ENCODE results near the gene MTARC2.
"Not testable (repeated sequence)": the region's sequence is repeated elsewhere in the genome, so short reads cannot be mapped to it uniquely, and the experiment has no call there.

MTARC2 gene

DNA sequence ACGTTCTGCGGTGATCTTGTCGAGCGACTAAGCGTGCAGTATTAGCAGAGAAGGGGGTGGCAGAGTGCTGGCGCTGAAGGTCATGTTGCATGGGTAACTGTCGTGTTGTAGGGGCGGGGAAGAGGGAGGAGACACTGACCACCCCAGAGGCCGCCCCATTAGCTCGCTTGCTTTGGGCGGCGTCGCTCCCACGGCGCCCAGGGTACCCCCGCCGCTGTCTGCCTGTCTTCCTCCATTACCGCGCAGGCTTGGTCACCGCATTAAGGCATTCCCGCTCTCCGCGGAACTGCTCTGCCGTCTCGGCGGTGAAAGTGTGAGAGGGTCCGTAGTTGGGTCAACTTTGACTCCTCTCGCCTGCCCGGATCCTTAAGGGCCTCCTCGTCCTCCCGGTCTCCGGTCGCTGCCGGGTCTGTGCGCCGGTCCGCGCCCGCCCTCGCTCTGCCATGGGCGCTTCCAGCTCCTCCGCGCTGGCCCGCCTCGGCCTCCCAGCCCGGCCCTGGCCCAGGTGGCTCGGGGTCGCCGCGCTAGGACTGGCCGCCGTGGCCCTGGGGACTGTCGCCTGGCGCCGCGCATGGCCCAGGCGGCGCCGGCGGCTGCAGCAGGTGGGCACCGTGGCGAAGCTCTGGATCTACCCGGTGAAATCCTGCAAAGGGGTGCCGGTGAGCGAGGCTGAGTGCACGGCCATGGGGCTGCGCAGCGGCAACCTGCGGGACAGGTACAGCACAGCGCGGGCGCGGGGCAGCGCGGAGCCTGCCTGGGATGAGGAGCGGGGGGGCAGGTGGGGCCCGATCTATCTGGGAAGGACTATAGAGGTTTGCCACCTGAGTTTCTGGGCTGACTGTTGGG is at the start of gene MTARC2:
MTARC2 (plus strand) TSS at position 234 of the 846 bp plus-strand sequence; CDS start at position 444, 210 bp downstream.
- DNase-seq = peak; percentile 93

DNA sequence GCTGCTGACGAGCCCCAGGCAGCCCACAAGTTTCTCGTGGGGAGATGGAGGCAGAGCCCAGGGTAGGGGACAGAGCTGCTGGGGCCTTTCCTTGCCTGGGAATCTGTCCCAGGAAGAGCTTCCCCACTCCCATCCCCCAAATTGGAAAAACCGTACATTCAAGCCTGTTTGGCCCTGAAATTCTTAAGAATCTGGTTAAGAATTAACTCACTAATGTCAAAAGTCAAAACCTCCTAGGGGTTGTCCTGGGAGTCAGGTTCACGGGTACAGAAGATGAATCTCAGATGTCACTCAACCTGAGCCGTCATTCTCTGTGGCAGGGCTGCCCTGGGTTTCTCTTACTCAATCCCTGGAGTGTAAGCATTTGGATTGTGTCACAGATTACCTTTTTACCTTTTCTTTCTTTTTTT is 49.5 kb upstream of the MTARC2 start:
- no peak for DNase-seq

DNA sequence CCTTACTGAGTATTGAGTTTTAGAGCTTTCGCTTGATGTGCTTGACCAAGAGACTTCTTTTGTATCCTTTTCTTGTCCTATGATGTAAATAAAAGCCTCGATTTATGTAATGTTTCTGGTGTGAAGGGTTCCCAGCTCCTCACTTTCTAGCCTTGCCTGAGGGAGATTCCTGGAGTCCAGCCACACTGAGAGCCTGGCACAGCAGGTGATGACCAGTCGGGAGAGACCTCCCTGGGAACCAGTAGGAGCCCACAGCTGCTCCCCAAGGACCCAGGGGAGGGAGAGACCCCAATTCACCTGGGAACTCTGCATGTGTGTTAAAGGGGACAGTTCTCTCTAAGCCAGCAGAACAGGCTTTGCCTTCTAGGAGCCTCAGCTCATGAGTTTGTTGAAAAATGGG is 49.1 kb upstream of the MTARC2 start:
- no peak for DNase-seq

DNA sequence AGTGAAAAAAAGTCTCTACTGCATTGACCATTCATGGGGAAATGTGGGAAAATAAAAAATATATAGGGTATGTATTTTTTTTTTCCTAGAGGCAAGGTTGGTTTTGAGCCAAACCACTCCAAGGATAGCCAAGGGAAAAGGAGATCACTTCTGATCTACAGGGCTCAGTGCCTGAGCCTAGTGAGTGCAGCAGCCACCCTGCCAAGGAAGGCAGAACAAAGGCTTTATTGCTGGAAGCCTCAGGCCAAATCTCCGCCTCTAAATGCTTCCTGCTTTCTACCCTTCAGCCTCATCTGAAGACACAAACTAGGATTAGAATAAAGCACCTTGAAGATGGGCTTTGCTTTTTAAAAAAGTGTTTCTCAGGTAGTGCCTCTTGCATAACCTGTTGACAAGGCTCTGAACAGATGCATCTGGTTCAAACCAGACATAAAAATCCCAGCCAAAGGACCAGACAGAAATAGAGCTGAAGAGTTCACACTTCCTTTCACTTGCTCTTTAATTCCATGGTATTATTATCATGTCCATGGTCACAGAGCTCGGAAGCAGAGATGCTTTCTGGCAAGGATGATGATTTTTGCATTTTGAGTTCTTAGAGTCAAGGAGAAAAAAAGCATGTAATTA is 47.5 kb upstream of the MTARC2 start:
- DNase-seq = no peak

DNA sequence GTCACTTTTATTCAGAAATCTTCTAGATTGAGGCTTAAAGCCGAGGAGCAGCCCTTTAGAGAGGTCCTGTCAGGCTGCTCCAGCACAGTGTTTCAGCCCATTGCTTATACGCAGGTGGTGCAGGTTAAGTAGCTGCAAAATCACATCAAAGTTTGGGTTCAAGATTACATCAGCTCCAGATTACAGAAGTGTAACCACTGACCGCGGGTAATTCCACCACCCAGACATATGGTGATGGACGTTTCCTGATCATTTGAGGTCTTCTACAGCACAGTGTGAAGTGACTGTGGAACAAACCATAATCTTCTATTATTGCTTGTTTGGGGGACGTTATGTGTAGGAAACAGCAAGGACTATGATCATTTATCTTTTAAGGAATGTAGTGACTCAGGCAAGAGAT is 46.1 kb upstream of the MTARC2 start:
- no peak for DNase-seq

DNA sequence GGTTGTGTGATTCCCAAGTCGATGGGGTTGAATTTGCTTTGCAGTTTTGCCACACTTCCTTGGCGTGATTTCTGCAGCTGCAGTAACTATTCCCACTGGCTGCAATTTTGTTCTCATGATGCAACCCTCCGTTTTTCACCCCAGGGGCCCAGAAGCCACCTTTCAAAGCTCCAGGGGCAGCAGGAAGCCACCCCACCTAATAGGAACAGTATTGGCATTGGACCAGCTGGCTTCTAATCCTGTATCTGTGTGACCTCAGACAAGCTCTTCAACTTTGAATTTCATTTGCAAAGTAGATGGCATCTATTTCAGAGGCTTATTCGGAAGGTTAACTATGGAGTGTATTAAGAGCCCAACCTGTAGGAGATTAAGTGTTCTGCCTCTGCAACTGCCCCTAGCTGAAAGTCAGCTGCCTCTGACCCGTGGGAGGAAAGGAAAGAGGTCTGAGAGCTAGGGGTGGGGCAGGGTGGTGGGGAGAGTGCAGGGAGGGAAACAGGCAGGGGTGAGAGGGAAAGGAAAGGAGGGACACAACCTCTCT is 45.3 kb upstream of the MTARC2 start:
- no peak for DNase-seq

DNA sequence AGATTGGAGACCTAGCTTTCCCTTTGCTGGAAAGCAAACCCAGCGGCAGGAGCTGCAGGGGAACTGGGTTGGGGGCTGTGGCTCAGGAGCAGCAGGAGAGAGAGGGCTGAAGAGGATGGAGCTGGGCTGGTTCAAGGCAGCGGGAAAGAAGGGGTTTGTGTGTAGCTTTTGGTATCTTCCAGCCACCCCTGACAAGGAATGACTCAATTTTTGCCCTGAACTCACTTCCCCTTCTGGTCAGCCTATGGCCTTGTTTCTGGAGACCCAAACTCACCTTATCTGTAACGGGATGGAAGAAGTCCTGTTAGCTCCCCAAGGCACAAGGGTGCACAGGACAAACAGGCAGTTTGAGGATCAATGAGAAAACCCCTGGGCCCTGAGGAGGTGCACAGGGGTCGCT is 44.8 kb upstream of the MTARC2 start:
- no peak for DNase-seq

DNA sequence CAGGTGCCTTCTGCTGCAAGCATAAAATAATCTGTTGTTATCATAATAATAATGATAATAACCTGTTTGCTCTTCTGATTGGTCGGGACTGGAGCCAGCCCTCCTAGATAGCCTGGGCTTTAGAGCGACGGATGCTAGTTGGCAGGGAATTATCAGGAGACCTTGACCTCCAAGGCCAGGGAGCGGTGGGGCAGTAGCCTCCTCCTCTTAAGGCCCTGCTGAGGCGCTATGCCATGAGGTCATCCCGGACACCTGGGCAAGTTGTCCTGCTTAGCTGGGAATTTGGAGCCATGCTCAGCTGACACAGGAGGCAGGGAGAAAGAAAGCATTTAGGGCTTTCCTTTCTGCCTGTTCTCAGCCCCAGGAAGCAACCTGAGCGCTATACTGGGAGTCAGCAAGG is 42.3 kb upstream of the MTARC2 start:
- no peak for DNase-seq

DNA sequence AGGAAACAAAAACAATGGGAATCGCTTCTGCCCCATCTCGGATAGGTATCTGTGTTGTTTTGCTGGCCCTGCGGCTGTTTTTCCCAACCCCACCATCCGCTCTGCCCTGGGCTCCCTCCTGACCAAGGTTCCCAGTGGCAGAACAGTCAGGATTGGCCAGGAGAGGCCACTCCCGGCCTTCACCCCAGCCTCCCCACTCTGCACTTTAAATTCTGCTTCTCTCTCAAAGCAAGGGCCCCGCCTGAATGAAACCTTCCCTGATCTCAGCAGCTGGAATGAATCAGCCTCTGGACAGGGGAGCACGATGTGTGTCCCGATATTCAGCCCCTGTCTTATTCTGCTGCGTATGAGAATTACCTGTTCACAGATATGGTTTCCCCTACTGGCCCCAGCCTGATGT is 41.6 kb upstream of the MTARC2 start:
- no peak for DNase-seq

DNA sequence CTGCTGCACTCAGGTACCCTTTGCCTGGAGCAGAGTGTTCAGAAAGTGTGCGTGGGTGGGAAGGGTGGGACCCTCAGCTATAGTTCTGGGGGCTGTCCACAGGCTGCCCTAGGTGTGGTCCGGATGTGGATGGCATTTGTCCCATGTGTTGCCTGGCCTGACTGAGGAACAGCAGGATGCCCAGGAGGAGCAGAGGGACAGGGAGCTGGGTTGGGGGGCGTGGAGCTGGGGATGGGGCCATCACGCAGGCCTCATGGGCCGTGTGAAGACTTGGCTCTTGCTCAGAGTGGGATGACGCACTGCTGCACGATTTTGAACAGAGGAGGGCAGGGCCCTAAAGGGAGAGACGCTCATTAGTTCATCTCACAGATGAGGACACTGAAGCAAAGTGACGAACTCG is 41.0 kb upstream of the MTARC2 start:
- DNase-seq = no peak

DNA sequence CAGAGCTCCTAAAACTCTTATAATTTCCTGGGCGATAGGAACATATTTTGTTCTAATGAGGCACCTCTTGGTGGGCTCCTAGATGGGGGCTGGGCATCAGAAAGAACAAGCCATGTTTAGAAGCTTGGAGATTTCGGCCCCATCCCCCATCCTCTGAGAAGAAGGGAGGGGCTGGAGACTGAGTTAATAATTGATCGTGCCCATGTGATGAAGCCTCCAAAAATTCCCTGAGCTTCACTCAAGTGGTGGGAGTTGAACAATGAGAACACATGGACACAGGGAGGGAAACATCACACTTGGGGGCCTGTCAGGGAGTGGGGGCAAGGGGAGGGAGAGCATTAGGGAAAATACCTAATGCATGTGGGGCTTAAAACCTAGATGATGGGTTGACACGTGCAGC is 39.9 kb upstream of the MTARC2 start:
- no peak for DNase-seq

DNA sequence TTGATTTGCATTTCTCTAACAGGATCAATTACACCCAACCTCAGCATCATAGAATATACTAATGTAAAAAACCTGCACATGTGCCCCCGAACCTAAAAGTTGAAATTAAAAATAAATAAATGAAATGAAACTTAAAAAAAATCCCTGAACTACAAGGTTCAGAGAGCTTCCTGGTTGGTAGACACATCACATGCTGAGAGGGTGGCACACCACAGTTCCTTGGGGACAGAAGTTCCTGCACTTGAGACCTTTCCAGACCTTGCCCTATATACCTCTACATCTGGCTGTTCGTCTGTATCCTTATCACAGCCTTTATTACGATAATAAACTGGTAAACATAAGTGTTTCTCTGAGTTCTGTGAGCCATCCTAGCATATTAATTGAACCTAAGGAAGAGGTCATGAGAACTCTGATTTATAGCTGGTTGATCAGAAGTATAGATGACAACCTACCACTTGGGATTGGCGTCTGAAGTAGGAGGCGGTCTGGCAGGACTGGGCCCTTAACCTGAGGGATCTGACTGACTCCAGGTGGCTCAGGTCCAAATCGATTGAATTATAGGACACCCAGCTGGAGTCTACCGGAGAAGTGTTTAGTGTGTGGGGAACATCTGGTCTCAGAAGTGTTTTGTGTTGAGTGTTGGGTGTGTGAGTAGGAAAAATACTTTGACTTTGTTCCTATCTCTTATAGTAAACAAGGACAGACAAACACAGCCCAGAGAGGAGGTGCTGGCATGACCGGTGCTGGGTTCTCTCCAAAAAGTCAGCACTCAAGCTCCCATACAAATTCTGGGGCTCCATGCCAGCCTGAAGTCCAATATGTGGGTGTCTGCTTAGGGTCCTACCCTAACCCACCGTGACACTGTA is 39.0 kb upstream of the MTARC2 start:
- peak; percentile 45 for DNase-seq

DNA sequence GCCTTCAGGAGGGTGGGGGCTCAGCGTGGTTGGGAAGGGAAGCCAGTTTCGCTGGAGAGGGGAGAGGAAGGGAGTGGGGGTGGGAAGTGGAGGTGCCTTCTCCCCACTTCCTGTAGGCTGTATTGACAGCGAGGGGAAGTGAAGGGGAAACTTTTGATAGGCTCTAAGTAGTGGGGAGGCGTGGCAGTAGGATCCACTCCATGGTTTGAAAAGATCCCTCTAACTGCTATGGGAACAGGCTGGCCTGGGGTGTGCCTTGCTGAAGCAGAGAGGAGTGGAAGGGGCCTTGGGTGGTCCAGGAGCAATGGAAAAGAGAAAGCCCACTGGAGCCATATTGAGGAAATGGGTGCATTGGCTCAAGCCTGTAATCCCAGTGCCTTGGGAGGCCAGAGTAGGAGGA is 37.8 kb upstream of the MTARC2 start:
- DNase-seq = no peak

DNA sequence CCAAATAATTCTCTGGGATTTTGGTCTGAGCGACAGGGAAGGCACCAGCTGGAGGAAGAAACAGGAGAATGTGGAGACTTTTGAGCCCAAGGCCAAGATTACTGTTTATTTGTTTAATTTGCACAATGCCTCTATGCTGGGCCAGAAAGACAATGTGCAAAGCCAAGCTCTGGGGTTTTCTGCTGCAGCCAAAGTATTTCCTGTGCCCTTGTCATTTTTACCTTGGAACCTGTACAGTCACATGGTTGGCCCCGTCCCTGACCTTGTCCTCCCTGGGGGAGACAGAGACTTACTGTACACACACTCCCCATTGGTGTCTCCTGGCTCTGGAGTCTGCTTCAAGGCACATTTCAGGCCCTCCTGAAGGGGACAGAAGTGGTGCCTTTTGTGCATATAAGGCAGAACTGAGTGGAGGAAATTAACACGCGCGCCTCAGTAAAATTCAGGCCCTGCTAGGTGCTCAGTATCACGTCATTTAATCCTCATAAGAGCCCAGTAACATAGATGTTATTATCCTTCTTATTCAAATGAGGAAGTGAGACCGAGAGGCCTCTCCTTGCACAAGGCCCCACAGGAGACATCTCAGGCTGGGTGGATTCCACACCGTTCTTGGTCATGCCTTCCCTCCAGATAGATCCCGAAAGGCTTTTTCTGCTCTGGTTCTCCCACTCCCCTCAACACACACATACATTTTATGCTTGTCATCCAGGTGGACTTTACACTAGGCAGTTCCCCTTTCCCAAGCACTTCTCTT is 36.9 kb upstream of the MTARC2 start:
- DNase-seq = no peak

DNA sequence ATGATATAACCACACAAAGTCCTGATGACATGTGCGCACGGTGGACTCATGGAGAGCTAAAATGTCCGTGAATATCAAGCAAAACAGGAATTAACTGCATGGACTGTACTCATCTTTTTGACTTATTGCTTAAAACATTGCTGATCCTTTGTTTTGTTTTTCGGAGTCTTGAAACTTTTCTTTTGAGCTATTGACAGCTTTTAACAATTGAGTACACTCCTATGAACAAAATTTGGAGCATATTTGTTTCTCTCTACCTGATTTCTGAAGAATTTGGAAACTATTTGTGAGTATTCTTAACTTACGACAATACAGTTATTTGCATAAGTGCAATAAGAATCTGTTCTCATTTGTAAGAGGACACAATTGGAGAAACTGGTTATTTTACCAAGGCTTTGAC is 32.1 kb upstream of the MTARC2 start:
- not testable (repeated sequence) for DNase-seq

DNA sequence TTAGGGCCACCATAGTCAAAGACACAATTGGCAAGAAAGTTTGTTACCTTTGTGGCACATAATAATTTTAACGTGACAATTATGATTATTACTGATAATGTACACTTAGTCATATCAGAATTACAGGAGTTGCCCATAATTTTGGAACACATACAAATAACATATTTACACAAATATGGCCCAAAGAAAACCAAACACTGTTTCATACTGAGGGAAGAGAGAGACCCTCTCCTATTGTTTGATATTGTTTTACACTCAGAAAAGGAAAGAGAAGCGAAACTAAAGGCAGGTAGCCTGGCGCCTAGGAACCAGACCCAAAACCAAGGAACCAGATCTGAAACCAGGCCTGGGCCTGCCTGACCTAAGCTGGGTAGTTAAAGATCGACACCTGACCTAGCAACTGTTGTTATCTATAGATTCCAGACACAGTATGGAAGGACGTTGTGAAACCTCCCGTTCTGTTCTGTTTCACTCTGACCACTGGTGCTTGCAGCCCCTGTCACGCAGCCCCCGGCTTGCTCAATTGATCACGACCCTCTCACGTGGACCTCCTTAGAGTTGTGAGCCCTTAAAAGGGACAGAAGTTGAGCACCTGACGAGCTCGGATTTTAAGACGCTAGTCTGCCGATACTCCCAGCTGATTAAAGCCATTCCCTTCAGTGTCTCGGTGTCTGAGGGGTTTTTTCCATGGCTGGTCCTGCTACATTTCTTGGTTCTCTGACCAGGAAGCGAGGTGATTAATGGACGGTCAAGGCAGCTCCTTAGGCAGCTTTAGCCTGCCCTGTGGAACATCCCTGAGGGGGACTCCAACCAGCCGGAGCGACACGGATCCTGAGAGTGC is 30.1 kb upstream of the MTARC2 start:
- no peak for DNase-seq

DNA sequence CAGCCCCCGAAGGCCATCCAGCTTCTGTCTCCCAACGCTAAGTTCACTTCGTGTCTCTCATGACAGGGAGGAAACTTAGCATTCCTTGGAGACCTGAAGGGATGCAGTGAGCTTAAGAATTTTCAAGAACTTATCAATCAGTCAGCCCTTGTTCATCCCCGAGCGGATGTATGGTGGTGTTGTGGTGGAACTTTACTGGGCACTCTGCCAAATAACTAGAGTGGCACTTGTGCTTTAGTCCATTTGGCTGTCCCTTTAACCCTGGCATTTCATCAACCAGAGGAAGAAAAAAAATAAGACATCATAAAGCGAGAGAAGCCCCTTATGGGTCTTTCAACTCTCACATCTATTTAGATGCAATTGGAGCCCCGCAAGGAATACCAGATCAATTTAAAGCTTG is 26.9 kb upstream of the MTARC2 start:
- DNase-seq = peak; percentile 74

DNA sequence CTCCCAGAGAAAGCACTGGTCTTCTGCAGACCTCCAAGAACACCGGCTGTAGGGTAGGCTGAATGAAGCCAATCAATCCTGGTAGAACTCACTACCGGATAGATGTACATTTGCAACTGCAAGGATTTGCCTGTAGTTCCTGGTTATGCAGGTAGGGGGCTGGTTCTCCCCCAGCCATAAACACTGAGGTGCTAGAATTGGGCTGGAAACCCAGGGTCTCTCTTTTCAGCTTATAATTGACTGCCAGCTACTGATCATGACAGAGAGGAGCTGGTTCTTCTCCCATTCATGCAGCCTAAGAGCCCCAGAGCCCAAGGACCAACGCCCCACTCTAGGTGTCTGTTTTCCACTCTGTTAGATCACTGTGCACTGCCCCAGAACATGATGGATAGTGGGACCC is 21.5 kb upstream of the MTARC2 start:
- DNase-seq = no peak

DNA sequence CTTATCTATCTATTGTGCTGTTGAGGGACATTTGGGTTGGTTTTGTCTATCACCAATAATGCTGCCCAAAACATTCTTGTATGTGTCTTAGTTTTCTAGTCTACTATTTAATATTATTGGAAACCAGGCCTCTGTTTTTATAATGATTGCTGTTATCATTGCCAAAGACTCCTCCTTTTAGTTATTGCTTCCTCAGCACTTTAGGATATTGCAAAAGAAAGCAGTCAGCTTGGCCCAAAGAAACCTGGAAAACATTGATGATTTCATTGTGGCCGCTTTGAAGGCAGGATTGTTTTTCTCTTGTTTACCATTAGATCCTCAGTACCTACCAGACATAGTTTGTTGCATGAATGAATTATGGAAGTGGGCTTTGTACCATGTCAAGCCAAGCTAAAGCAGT is 20.6 kb upstream of the MTARC2 start:
- no peak for DNase-seq

DNA sequence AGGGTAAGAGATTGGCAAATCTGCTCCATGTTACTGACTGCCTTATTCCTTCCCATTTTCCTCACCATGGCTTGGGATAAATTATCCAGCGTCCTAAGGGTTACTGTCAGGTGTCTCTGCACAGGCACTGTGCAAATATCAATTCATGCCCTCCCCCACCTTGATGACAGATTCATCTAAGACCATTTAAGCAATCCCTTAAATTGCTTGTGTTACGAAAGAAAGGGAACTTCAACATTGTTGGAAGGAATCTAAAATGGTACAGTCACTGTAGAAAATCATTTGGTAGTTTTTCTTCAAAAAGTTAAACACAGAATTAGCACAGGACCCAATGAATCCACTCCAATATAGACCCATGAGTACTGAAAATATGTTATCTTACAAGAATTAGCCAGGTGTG is 17.6 kb upstream of the MTARC2 start:
- no peak for DNase-seq

DNA sequence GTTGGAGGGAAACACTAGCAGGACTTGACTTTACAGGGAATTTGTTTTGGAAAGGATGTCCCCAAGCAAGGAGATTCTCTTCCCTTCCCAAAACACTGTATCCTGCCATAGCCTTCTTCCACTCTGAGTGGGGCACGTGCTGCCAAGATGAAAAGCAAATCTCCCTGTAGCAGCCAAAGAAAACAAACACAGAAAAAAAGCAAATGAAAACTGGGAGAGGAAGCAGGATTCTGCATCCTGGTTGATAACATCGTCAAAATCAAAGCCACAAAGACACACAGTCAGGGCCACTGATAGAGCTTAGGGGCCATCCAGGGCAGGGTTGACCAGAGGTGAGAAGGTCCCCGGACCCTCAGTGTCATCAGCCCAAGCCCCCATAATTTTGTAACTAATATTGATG is 16.0 kb upstream of the MTARC2 start:
- DNase-seq = no peak

DNA sequence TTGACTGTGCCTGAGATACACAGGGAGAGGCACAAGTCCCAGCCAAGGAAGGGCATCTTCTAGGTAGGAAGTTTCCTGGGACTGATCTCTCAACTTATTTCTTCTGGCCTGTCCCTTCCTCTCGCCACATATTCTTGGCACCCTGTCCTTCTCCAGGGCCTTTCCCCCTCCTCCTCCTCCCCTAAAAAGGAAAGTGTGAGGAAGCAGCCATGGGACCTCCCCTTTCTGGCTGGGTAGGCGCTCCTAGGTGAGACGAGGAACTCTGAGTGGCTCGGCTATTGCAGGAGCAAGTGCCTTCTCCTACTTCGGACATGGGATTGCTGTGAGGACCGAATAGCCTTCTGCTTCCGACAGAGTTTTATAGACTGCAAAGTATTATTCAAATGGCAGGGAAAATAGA is 15.5 kb upstream of the MTARC2 start:
- DNase-seq = no peak

Measured in NCI-H510A treated with DMSO at 0.1 percent for 48 hours (cell line).